HEK293 (cell line): ENCODE results near the gene CCL18.

Experiments used
- CTCF ChIA-PET: fragments of 350-600 bp; formaldehyde crosslinking; extraction: SDS; loops from one replicate; lab custom pipeline; 2021; ENCODE audit warnings: antibody characterized with exemption; lab: Yijun Ruan, JAX
- POLR2A ChIA-PET: fragments of 300-600 bp; formaldehyde crosslinking; extraction: SDS; loops from one replicate; lab custom pipeline; 2020; ENCODE audit warnings: antibody characterized with exemption, inconsistent platforms; lab: Yijun Ruan, JAX
- H3K27ac ChIP-seq: fragments of 200-500 bp; sonication (Bioruptor generic); 2 replicates; pipeline ENCODE4 v1.5.1; 2014; ENCODE audit warnings: low read depth, low read length, control low read depth, inconsistent platforms; ENCODE audit errors: extremely low read depth
- H3K36me3 ChIP-seq, 2 experiments: fragments of 200-500 bp in 1 of 2; sonication (Bioruptor generic) in 1 of 2; 1 replicate in 1 of 2; 2 replicates in 1 of 2; pipeline ENCODE4 v1.5.1; 2014 to 2017; ENCODE audit warnings: inconsistent platforms in 2 of 2, low read length in 2 of 2; ENCODE audit not compliant: control insufficient read depth in 2 of 2, insufficient read depth in 1 of 2
- H3K4me1 ChIP-seq: fragments of 200-500 bp; sonication (Bioruptor generic); 2 replicates; pipeline ENCODE4 v1.5.1; 2014; ENCODE audit warnings: mild to moderate bottlenecking, low read length, inconsistent platforms; ENCODE audit not compliant: control insufficient read depth, insufficient read depth
- H3K4me3 ChIP-seq: 2 replicates; pipeline ENCODE4 v1.5.1; 2011; ENCODE audit warnings: low read depth, mild to moderate bottlenecking, control low read depth, low read length, moderate library complexity
- H3K9me3 ChIP-seq: fragments of 200-500 bp; sonication (Bioruptor generic); 2 replicates; pipeline ENCODE4 v1.5.1; 2014; ENCODE audit warnings: low read depth, low read length, inconsistent platforms; ENCODE audit not compliant: control insufficient read depth, insufficient read depth
- TCF7L2 ChIP-seq: IDR thresholded peaks from 2 replicates; pipeline ENCODE4 v1.6.1; 2011; ENCODE audit warnings: low read depth, mild to moderate bottlenecking, inconsistent platforms, low read length, moderate library complexity, borderline replicate concordance
- YY2 ChIP-seq: fragments of 450-650 bp; formaldehyde crosslinking; IDR thresholded peaks from 2 replicates; pipeline ENCODE4 v1.5.1; 2016; ENCODE audit warnings: missing biosample characterization, missing genetic modification characterization
- ZEB2 ChIP-seq: fragments of 450-650 bp; formaldehyde crosslinking; IDR thresholded peaks from 2 replicates; pipeline ENCODE4 v1.5.1; 2016; ENCODE audit warnings: missing biosample characterization, missing genetic modification characterization
- ZNF10 ChIP-seq: fragments of 450-650 bp; formaldehyde crosslinking; IDR thresholded peaks from 2 replicates; pipeline ENCODE4 v1.5.1; 2017; ENCODE audit warnings: missing biosample characterization, missing genetic modification characterization
- ZNF146 ChIP-seq: fragments of 450-650 bp; formaldehyde crosslinking; IDR thresholded peaks from 2 replicates; pipeline ENCODE4 v1.5.1; 2016; ENCODE audit warnings: missing biosample characterization, missing genetic modification characterization
- ZNF223 ChIP-seq: fragments of 450-650 bp; formaldehyde crosslinking; IDR thresholded peaks from 2 replicates; pipeline ENCODE4 v1.5.1; 2016; ENCODE audit warnings: missing biosample characterization, missing genetic modification characterization
- ZNF248 ChIP-seq: fragments of 450-650 bp; formaldehyde crosslinking; IDR thresholded peaks from 2 replicates; pipeline ENCODE4 v1.5.1; 2017; ENCODE audit warnings: missing biosample characterization, missing genetic modification characterization
- ZNF529 ChIP-seq: fragments of 450-650 bp; formaldehyde crosslinking; IDR thresholded peaks from 2 replicates; pipeline ENCODE4 v1.5.1; 2017; ENCODE audit warnings: missing genetic modification characterization, missing biosample characterization; ENCODE audit not compliant: insufficient replicate concordance
- ZNF571 ChIP-seq: fragments of 450-650 bp; formaldehyde crosslinking; IDR thresholded peaks from 2 replicates; pipeline ENCODE4 v1.5.0; 2017; ENCODE audit warnings: missing biosample characterization, missing genetic modification characterization
- ZNF654 ChIP-seq: fragments of 450-650 bp; formaldehyde crosslinking; IDR thresholded peaks from 2 replicates; pipeline ENCODE4 v1.5.1; 2016; ENCODE audit warnings: low read depth, missing biosample characterization, missing genetic modification characterization
- ZNF701 ChIP-seq: fragments of 450-650 bp; formaldehyde crosslinking; IDR thresholded peaks from 2 replicates; pipeline ENCODE4 v1.5.1; 2016; ENCODE audit warnings: missing biosample characterization, missing genetic modification characterization
- ZNF792 ChIP-seq: fragments of 450-650 bp; formaldehyde crosslinking; IDR thresholded peaks from 2 replicates; pipeline ENCODE4 v1.5.1; 2016; ENCODE audit warnings: missing biosample characterization, missing genetic modification characterization
- ZSCAN23 ChIP-seq: fragments of 450-650 bp; formaldehyde crosslinking; IDR thresholded peaks from 2 replicates; pipeline ENCODE4 v1.5.1; 2016; ENCODE audit warnings: missing biosample characterization, missing genetic modification characterization
- TF ChIP-seq, protein P1 (sequence below): fragments of 450-650 bp; formaldehyde crosslinking; IDR thresholded peaks from 2 replicates; pipeline ENCODE4 v1.5.1; 2016; ENCODE audit warnings: missing biosample characterization, missing genetic modification characterization
- TF ChIP-seq, protein P2 (sequence below): fragments of 450-650 bp; formaldehyde crosslinking; IDR thresholded peaks from 2 replicates; pipeline ENCODE4 v1.5.1; 2016; ENCODE audit warnings: missing biosample characterization, missing genetic modification characterization
- TF ChIP-seq, protein P3 (sequence below): fragments of 450-650 bp; formaldehyde crosslinking; IDR thresholded peaks from 2 replicates; pipeline ENCODE4 v1.5.1; 2016; ENCODE audit warnings: missing biosample characterization, missing genetic modification characterization
- TF ChIP-seq, protein P4 (sequence below): fragments of 450-650 bp; formaldehyde crosslinking; IDR thresholded peaks from 2 replicates; pipeline ENCODE4 v1.5.1; 2016; ENCODE audit warnings: missing biosample characterization, missing genetic modification characterization

Gene CCL18

DNA sequence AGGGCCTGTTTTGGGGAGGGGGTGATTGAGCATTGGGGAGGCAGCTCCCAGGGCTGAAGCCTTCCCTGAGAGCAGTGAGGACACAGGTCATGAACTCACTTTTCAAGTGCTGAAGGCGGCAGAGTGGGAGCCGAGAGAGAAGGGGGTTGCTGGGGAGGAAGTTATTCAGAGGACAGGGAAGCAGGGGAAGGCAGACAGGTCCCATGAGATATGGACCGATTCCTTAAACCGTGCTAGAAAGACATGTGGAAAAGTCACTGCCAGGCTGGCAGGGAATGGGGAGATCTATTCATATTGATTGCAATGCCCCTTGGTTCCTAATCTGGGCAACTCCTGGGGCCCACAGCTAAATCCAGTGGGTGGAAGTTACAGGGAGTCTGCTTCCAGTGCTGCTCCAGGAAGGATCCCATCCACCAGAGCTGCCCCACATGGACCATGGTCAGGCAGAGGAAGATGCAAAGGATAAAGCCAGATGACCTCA is 40.7 kb downstream of the CCL18 start:
- H3K36me3 ChIP-seq, result no peaks in the 10 kb centered on the region
- TF ChIP-seq ZNF10 (tag by site-specific recombination), result no peak
- TF ChIP-seq ZSCAN23 (tag by site-specific recombination), result no peak
- TF ChIP-seq, all 188 proteins: peak for 0
- POLR2A ChIA-PET, result no interaction called here
- H3K4me1 ChIP-seq, result no peaks in the 10 kb centered on the region
- H3K9me3 ChIP-seq, result no peaks in the 10 kb centered on the region
- no peak overlapping the region for H3K4me3 ChIP-seq
- CTCF ChIA-PET, result interaction anchor here (0.7 kb wide), 1 partner anchor 28 kb away, joined by 3 read pairs; no protein-coding TSS in a partner anchor
- no peak overlapping the region for H3K27ac ChIP-seq

DNA sequence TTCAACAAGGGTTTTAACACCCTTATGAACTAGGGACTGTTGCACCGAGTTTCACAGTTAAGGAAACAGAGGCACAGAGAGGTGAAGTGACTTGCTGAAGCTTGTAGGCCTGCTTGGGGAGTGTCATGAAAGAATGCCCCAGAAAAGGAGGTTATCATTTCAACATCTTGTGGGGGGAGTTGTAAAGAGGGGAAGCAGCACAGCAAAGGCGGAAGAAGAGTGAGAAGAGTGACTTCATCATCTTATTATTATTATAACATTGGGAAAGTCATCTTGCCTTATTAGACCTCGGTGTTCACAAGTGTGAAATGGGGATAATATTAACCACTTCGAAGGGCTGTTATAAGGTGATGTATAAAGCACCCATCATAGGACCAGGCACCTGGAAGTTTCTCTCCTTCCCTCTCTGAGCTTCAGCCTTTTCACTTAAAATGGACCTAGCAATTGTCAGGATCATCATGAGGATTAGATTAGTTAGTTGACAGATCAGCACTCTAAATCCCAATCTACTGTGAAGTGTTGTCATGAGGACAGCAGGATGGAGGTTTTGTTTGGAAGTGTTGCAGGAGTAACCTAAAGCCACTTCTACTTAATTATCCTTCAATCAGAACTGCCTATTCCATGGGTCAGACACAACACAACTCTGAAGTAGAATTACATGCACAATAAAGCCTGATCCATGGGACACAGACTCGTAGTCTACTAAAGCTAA is 41.9 kb downstream of the CCL18 start:
- ChIA-PET CTCF (interaction anchor here (1.3 to 1.9 kb wide), 2 partner anchors 10 to 43 kb away, joined by 4 to 9 read pairs; no protein-coding TSS in a partner anchor), POLR2A (no interaction called here)

DNA sequence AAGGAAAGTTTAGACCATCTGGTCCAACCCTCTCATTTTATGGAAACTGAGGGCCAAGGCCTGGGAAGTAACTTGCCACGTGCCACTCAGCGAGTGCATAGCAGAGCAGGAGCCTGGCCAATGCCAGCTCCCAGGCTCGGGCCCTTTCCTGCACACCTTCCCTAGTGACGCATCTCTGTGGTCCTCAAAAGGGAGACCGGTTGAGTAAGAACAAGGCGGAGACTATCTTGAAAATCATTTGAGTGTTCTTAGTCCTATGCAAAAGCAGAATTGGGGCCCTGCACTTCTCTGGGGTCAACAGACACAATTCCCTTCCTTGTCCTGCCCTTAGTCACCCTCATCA is 42.4 kb downstream of the CCL18 start:
- no peaks in the 10 kb centered on the region for H3K36me3 ChIP-seq
- TF ChIP-seq, protein P1, sequence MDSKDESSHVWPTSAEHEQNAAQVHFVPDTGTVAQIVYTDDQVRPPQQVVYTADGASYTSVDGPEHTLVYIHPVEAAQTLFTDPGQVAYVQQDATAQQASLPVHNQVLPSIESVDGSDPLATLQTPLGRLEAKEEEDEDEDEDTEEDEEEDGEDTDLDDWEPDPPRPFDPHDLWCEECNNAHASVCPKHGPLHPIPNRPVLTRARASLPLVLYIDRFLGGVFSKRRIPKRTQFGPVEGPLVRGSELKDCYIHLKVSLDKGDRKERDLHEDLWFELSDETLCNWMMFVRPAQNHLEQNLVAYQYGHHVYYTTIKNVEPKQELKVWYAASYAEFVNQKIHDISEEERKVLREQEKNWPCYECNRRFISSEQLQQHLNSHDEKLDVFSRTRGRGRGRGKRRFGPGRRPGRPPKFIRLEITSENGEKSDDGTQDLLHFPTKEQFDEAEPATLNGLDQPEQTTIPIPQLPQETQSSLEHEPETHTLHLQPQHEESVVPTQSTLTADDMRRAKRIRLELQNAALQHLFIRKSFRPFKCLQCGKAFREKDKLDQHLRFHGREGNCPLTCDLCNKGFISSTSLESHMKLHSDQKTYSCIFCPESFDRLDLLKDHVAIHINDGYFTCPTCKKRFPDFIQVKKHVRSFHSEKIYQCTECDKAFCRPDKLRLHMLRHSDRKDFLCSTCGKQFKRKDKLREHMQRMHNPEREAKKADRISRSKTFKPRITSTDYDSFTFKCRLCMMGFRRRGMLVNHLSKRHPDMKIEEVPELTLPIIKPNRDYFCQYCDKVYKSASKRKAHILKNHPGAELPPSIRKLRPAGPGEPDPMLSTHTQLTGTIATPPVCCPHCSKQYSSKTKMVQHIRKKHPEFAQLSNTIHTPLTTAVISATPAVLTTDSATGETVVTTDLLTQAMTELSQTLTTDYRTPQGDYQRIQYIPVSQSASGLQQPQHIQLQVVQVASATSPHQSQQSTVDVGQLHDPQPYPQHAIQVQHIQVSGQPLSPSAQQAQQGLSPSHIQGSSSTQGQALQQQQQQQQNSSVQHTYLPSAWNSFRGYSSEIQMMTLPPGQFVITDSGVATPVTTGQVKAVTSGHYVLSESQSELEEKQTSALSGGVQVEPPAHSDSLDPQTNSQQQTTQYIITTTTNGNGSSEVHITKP, result no peak
- TF ChIP-seq ZNF701 (tag by site-specific recombination), result no peak
- TF ChIP-seq, protein P2, sequence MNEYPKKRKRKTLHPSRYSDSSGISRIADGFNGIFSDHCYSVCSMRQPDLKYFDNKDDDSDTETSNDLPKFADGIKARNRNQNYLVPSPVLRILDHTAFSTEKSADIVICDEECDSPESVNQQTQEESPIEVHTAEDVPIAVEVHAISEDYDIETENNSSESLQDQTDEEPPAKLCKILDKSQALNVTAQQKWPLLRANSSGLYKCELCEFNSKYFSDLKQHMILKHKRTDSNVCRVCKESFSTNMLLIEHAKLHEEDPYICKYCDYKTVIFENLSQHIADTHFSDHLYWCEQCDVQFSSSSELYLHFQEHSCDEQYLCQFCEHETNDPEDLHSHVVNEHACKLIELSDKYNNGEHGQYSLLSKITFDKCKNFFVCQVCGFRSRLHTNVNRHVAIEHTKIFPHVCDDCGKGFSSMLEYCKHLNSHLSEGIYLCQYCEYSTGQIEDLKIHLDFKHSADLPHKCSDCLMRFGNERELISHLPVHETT (tag by site-specific recombination), result no peak
- TF ChIP-seq, protein P3, sequence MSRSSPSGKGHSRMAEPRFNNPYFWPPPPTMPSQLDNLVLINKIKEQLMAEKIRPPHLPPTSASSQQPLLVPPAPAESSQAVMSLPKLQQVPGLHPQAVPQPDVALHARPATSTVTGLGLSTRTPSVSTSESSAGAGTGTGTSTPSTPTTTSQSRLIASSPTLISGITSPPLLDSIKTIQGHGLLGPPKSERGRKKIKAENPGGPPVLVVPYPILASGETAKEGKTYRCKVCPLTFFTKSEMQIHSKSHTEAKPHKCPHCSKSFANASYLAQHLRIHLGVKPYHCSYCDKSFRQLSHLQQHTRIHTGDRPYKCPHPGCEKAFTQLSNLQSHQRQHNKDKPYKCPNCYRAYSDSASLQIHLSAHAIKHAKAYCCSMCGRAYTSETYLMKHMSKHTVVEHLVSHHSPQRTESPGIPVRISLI (tag by site-specific recombination), result no peak
- TF ChIP-seq ZNF529 (tag by site-specific recombination), result no peak
- TF ChIP-seq, protein P4, sequence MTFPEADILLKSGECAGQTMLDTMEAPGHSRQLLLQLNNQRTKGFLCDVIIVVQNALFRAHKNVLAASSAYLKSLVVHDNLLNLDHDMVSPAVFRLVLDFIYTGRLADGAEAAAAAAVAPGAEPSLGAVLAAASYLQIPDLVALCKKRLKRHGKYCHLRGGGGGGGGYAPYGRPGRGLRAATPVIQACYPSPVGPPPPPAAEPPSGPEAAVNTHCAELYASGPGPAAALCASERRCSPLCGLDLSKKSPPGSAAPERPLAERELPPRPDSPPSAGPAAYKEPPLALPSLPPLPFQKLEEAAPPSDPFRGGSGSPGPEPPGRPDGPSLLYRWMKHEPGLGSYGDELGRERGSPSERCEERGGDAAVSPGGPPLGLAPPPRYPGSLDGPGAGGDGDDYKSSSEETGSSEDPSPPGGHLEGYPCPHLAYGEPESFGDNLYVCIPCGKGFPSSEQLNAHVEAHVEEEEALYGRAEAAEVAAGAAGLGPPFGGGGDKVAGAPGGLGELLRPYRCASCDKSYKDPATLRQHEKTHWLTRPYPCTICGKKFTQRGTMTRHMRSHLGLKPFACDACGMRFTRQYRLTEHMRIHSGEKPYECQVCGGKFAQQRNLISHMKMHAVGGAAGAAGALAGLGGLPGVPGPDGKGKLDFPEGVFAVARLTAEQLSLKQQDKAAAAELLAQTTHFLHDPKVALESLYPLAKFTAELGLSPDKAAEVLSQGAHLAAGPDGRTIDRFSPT, result no peak
- TF ChIP-seq, all 188 proteins: peak for 0
- ChIA-PET POLR2A (no interaction called here), CTCF (interaction anchor here (0.7 to 1.9 kb wide), 4 partner anchors 11 to 42 kb away, joined by 4 to 9 read pairs (median 4); no protein-coding TSS in a partner anchor)
- no peak overlapping the region for H3K27ac ChIP-seq
- H3K9me3 ChIP-seq, result no peaks in the 10 kb centered on the region
- no peaks in the 10 kb centered on the region for H3K4me1 ChIP-seq
- H3K4me3 ChIP-seq, result no peak overlapping the region

More for the DNA sequence above, 41.9 kb downstream of the CCL18 start:
- TF ChIP-seq ZNF248 (tag by site-specific recombination) (no peak), ZNF571 (no peak), TCF7L2 (no peak), ZNF223 (tag by site-specific recombination) (no peak), YY2 (tag by site-specific recombination) (no peak), ZNF146 (tag by site-specific recombination) (no peak), ZEB2 (tag by site-specific recombination) (no peak), ZNF654 (tag by site-specific recombination) (no peak), ZNF792 (tag by site-specific recombination) (no peak)
- Histone ChIP-seq H3K36me3 (no peaks in the 10 kb centered on the region), H3K9me3 (no peaks in the 10 kb centered on the region), H3K27ac (no peak overlapping the region), H3K4me1 (no peaks in the 10 kb centered on the region), H3K4me3 (no peak overlapping the region)
